ACC112 (cell line): ENCODE results near the gene ERC1.

Experiments used
- H2AFZ ChIP-seq: fragments of 200-600 bp; sonication (generic); one replicate; pipeline ENCODE4 v1.6.0; 2017; ENCODE audit warnings: antibody characterized with exemption, low read length; ENCODE audit not compliant: unreplicated experiment
- H3K27ac ChIP-seq: fragments of 200-600 bp; sonication (generic); 2 replicates; pipeline ENCODE4 v1.5.1; 2014; ENCODE audit warnings: low read depth, mild to moderate bottlenecking, antibody characterized with exemption, low read length, moderate library complexity
- H3K27me3 ChIP-seq: fragments of 200-600 bp; sonication (generic); 2 replicates; pipeline ENCODE4 v1.6.1; 2014; ENCODE audit warnings: mild to moderate bottlenecking, antibody characterized with exemption, low read length, moderate library complexity, mixed read lengths; ENCODE audit not compliant: insufficient read depth
- H3K36me3 ChIP-seq: fragments of 200-600 bp; sonication (generic); 2 replicates; pipeline ENCODE4 v1.6.1; 2016; ENCODE audit warnings: mild to moderate bottlenecking, antibody characterized with exemption, low read length, moderate library complexity, mixed read lengths; ENCODE audit not compliant: insufficient read depth
- H3K4me1 ChIP-seq: fragments of 200-600 bp; sonication (generic); one replicate; pipeline ENCODE4 v1.6.1; 2016; ENCODE audit warnings: low read length, mixed read lengths; ENCODE audit not compliant: insufficient read depth, unreplicated experiment, control insufficient read depth
- H3K4me3 ChIP-seq: fragments of 200-600 bp; sonication (generic); 2 replicates; pipeline ENCODE4 v1.5.1; 2014; ENCODE audit warnings: mild to moderate bottlenecking, low read depth, low read length
- H3K79me2 ChIP-seq: fragments of 200-600 bp; sonication (generic); one replicate; pipeline ENCODE4 v1.6.0; 2016; ENCODE audit warnings: low read length; ENCODE audit not compliant: control insufficient read depth, unreplicated experiment, insufficient read depth

The ERC1 gene

DNA sequence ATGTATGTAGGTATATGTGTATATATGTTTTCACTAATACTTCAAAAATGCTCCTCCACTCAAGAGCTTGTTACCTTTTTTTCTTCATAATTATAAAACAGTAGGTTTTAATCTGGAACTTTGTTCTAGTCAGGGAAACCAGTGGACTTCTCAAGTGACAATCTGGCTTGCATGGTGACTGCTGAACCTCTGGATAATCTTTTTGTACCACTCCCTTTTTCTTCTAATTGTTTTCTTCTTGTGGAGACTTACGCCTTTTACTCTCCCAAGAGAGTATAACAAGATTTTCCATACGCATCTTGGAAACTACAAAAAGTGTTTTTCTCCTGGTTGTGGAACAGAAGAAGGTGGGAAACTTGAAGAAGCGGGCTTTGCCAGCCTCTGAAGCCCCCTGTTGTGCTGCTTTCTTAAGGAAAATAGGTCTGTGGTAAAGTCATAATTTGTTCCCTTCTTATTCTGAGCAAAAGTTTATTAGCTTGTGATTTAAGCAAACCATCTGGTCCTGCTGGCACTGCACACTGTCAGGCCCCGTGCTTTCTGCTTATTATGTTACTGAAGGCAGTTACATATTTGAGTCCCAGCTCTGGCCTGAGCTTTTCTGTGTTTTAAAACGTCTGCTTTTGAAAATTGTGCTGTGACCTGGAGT is 291.8 kb downstream of the ERC1 start:
- Histone ChIP-seq H3K4me3 (no peak overlapping the region), H3K27me3 (no peaks in the 10 kb centered on the region), H2AFZ (no peak overlapping the region), H3K27ac (no peak overlapping the region), H3K36me3 (no peaks in the 10 kb centered on the region), H3K79me2 (no peaks in the 10 kb centered on the region), H3K4me1 (peaks cover 5% of the 10 kb centered on the region)

DNA sequence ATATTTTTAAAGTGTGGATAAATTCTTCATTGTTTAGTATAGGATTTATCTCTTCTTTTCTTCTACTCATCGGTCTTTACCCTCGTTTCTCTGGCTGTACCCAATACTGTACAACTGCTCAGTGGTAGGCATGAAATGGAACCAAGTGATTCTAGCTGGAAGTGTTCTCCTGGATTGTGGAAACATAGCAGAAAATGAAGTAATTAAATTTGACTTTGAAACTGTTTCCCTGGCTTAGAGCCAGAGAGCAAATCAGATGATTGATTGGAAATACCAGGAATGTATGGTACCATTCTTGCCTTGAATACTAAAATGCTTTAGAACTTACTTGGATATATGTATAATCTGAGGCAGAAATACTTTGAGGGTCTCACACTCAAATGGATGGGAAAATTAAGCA is 292.3 kb downstream of the ERC1 start:
- no peak overlapping the region for H2AFZ ChIP-seq
- H3K4me3 ChIP-seq, result no peak overlapping the region
- no peaks in the 10 kb centered on the region for H3K79me2 ChIP-seq
- H3K27me3 ChIP-seq, result no peaks in the 10 kb centered on the region
- H3K36me3 ChIP-seq, result no peaks in the 10 kb centered on the region
- H3K4me1 ChIP-seq, result peaks cover 5% of the 10 kb centered on the region
- no peak overlapping the region for H3K27ac ChIP-seq

DNA sequence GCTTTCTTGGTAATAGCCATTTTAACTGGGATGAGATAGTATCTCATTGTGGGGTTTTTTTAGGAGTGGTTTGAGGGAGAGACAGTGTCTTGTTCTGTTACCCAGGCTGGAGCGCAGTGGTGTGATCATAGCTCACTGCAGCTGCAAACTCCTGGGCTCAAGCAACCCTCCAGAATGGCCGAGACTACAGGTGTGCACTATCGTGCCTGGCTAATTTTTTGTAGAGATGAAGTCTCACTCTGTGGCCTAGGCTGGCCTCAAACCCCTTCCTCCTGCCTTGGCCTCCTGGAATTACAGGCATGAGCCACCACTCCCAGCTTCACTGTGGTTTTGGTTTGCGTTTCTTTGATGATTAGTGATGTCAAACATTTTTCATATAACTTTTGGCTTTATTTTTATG is 293.6 kb downstream of the ERC1 start:
- Histone ChIP-seq H3K27me3 (no peaks in the 10 kb centered on the region), H3K36me3 (no peaks in the 10 kb centered on the region), H2AFZ (no peak overlapping the region), H3K4me3 (no peak overlapping the region), H3K79me2 (no peaks in the 10 kb centered on the region), H3K27ac (no peak overlapping the region), H3K4me1 (peaks cover 5% of the 10 kb centered on the region)

DNA sequence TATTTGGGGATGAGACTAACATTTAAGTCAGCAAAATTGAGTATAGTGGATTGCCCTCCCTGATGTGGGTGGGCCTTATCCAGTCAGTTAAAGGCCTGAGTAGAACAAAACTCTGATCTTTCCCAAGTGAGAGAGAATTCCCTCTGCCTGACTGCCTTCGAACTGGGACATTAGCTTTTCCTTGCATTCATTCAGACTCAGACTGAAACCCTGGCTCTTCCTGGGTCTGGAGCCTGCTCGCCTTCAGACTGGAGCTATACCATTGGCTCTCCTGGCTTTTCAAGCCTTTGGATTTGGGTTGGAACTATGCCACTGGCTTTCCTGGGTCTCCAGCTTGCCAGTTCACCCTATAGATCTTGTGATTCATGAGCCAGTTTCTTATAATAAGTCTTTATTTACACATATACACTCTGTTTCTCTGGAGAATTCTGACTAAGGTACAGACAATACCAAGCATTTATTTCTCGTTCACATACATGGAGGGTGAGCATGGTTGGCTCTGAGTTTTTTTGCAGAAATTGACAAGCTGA is 296.5 kb downstream of the ERC1 start:
- Histone ChIP-seq H3K4me1 (no peaks in the 10 kb centered on the region), H3K79me2 (no peaks in the 10 kb centered on the region), H3K27me3 (no peaks in the 10 kb centered on the region), H3K36me3 (0 out of 2 replicates have a peak, but pooled peaks cover 4% of the 10 kb centered on the region), H3K4me3 (no peak overlapping the region), H2AFZ (no peak overlapping the region), H3K27ac (no peak overlapping the region)

DNA sequence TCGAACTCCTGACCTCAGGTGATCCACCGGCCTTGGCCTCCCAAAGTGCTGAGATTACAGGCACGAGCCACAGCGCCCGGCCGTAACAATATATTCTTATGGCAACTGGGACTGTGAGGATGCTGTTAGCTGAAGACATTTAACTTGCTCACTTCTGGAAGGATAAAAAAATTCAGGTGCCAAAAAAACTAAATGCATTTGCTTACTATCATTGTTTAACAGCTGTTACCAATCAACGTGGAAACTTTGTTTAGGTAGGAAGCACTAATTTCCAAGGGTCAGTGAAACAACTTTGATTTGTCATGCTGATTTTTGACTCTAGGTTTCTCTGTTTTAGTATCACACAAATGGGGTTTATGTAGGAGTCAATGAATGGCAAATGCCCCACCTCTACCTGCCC is 297.3 kb downstream of the ERC1 start:
- Histone ChIP-seq H3K79me2 (no peaks in the 10 kb centered on the region), H3K4me3 (no peak overlapping the region), H3K27ac (no peak overlapping the region), H3K27me3 (no peaks in the 10 kb centered on the region), H3K4me1 (no peaks in the 10 kb centered on the region), H3K36me3 (0 out of 2 replicates have a peak, but pooled peaks cover 4% of the 10 kb centered on the region), H2AFZ (no peak overlapping the region)

DNA sequence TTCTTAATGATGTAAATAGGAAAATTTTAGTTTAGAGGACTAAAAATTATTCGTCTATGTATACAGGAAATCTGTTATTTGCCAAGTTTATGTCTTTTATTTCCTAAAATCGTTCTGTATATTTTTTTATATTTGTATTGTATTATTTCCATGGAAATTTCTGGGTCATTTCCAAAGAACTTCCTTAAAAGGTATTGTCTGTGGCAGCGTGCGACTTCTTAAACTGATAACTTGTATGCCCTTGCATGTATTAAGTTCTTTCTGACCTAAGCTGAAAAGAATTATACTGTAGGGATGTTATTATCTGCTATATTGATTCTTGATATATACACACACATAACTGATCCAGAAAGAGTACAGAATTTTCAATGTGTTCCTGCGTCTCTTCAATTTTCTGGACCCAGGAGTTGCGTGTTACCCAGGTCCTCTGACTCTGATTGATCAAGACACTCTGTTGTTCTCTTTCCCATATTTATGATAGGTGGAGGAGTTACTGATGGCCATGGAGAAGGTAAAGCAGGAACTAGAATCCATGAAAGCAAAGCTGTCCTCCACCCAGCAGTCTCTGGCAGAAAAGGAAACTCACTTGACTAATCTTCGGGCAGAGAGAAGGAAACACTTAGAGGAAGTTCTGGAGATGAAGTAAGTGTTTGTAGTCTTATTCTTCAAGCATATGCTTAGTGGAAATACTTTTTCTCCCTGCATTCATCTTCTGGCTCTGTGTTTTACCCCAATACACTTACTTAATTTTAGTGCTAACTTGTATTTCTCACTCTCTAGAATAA is 298.5 kb downstream of the ERC1 start:
- no peak overlapping the region for H3K4me3 ChIP-seq
- H3K36me3 ChIP-seq, result 0 out of 2 replicates have a peak, but pooled peaks cover 4% of the 10 kb centered on the region
- H3K27ac ChIP-seq, result no peak overlapping the region

DNA sequence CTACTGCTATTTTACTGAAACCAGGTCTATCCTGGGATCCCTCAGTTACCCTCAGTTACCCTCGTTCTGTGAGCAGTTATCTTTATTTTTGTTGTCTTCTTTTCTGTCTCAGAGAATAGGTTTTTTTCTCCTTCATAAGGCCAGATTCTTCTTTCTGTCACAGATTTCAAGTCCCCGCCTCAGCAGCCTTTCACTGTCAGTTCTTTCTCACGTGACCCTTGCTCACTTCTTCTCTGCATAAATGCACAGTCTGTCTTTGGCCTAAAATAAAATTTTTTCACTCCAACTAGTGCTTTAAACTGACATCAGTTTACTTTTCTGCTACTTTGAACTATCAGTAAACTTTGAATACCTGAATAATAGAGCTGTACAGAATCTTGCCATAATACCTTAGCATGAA is 299.7 kb downstream of the ERC1 start:
- peaks cover 12% of the 10 kb centered on the region; the same call in 1 of the 2 replicates for H3K36me3 ChIP-seq
- H2AFZ ChIP-seq, result no peak overlapping the region
- H3K27ac ChIP-seq, result no peak overlapping the region
- no peaks in the 10 kb centered on the region for H3K4me1 ChIP-seq
- H3K79me2 ChIP-seq, result no peaks in the 10 kb centered on the region
- H3K4me3 ChIP-seq, result no peak overlapping the region
- H3K27me3 ChIP-seq, result no peaks in the 10 kb centered on the region

More for the DNA sequence above, 298.5 kb downstream of the ERC1 start:
- Histone ChIP-seq H3K4me1 (no peaks in the 10 kb centered on the region), H3K79me2 (no peaks in the 10 kb centered on the region), H3K27me3 (no peaks in the 10 kb centered on the region), H2AFZ (no peak overlapping the region)

DNA sequence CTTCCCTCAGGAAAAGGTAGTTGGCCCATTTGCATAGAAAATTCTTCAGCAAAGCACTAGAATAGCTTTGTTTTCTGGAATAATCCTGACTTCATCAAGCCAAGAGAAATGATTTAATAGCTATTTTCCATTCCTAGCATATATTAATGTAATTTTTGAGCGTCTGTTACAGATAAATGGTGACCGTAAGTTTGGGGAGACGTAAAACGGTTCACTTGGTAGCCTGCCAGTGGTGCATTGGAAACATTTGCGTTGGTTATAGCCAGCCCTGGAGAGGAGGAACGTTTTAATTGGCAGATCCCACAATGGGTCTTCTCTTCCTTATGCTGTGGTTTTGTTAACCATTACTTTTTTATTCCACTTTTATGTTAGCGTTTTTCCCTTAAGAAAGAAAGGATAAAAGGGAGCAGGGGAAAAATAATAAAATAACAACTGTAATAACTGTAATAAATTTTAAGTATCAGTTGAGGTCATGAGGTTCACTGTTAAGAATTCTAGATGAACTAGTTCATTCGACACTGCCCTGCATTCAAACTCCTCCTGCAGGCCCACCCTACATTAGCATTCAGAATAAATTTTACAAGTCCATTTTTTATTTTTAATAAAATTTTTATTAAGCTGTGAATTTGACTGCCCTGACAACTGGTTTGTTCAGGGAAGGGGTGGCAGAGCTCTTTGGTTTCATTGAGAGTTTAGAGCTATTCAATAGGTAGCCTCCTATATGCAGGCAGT is 300.7 kb downstream of the ERC1 start:
- H3K4me1 ChIP-seq, result no peaks in the 10 kb centered on the region
- no peak overlapping the region for H3K27ac ChIP-seq
- H3K27me3 ChIP-seq, result no peaks in the 10 kb centered on the region
- H3K4me3 ChIP-seq, result no peak overlapping the region
- no peaks in the 10 kb centered on the region for H3K79me2 ChIP-seq
- H3K36me3 ChIP-seq, result peaks cover 12% of the 10 kb centered on the region; the same call in 1 of the 2 replicates
- no peak overlapping the region for H2AFZ ChIP-seq

DNA sequence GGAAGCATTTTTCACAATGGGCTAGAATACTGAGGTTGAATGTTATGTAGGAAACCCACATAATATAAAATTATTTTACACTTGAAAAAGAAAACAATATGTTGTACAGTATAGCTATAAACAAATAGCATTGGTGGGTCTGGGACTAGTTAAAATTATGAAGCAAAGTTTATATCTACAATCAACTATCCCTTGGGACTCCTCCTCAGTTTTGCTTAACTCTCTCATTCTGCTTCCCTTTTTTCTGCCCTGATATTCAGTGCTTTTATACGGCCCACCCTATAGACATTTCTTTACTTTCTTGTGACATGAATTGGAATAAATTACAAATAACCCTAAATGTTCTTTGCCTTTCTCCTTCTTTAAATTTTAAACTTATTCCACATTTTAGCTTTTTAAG is 302.9 kb downstream of the ERC1 start:
- H3K36me3 ChIP-seq, result peaks cover 18% of the 10 kb centered on the region

DNA sequence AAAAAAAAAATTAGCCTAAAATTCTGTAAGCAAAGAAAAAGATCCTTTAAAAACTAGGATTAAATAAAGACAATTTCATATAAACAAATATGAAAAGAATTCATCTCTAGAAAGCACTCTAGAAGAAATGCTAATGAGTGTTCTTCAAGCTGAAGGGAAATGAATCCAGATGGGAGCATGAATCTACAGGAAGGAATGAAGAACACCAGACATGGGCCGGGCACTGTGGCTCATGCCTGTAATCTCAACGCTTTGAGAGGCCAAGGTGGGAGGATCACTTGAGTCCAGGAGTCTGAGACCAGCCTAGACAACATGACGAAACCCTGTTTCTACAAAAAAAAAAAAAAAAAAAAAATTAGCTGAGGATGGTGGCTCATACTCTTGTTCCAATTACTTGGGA is 306.2 kb downstream of the ERC1 start:
- H2AFZ ChIP-seq, result no peak overlapping the region
- H3K27me3 ChIP-seq, result no peaks in the 10 kb centered on the region
- H3K4me1 ChIP-seq, result no peaks in the 10 kb centered on the region
- no peaks in the 10 kb centered on the region for H3K79me2 ChIP-seq
- H3K36me3 ChIP-seq, result peaks cover 20% of the 10 kb centered on the region
- H3K27ac ChIP-seq, result no peak overlapping the region
- no peak overlapping the region for H3K4me3 ChIP-seq

More for the DNA sequence above, 302.9 kb downstream of the ERC1 start:
- H3K27me3 ChIP-seq, result no peaks in the 10 kb centered on the region
- no peak overlapping the region for H2AFZ ChIP-seq
- no peak overlapping the region for H3K4me3 ChIP-seq
- no peaks in the 10 kb centered on the region for H3K79me2 ChIP-seq
- no peaks in the 10 kb centered on the region for H3K4me1 ChIP-seq
- no peak overlapping the region for H3K27ac ChIP-seq
